Stimulated activated CD4-positive, alpha-beta T cell treated with anti-CD3 and anti-CD28 coated beads, Interleukin-15, amount 100 ng/mL, for 24 hours (primary cell): ENCODE measurements around the gene ADGRE1.
A peak's percentile ranks its signal among the peaks of the same experiment; 100 is the strongest.
"Not testable (repeated sequence)": the region's sequence is repeated elsewhere in the genome, so short reads cannot be mapped to it uniquely, and the experiment has no call there.

Experiments
- DNase-seq: peaks from one replicate; pipeline ENCODE4 v3.0.0-alpha.2; 2020

The ADGRE1 gene, protein sequence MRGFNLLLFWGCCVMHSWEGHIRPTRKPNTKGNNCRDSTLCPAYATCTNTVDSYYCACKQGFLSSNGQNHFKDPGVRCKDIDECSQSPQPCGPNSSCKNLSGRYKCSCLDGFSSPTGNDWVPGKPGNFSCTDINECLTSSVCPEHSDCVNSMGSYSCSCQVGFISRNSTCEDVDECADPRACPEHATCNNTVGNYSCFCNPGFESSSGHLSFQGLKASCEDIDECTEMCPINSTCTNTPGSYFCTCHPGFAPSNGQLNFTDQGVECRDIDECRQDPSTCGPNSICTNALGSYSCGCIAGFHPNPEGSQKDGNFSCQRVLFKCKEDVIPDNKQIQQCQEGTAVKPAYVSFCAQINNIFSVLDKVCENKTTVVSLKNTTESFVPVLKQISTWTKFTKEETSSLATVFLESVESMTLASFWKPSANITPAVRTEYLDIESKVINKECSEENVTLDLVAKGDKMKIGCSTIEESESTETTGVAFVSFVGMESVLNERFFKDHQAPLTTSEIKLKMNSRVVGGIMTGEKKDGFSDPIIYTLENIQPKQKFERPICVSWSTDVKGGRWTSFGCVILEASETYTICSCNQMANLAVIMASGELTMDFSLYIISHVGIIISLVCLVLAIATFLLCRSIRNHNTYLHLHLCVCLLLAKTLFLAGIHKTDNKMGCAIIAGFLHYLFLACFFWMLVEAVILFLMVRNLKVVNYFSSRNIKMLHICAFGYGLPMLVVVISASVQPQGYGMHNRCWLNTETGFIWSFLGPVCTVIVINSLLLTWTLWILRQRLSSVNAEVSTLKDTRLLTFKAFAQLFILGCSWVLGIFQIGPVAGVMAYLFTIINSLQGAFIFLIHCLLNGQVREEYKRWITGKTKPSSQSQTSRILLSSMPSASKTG

DNA sequence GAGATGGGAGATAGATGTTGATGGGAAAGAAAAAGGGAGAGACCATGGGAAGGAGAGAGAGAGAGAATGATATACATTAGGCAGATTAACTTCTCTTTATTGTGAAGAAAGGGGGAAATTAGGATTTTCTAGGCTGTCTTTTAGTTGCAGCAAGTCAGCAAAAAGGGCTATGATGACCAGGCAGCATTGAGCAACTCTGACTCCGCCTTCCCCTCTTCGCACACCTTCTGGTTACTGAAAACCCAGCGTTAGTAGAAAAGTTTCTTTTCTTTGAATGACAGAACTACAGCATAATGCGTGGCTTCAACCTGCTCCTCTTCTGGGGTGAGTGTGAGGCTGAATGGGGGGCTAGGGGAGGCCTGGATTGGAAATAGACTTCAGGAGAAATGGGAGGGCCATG is at the start of gene ADGRE1:
ADGRE1 (plus strand) TSS at position 264 of the 400 bp plus-strand sequence; CDS start at position 294, 30 bp downstream.
- DNase-seq, result peak; percentile 39

DNA sequence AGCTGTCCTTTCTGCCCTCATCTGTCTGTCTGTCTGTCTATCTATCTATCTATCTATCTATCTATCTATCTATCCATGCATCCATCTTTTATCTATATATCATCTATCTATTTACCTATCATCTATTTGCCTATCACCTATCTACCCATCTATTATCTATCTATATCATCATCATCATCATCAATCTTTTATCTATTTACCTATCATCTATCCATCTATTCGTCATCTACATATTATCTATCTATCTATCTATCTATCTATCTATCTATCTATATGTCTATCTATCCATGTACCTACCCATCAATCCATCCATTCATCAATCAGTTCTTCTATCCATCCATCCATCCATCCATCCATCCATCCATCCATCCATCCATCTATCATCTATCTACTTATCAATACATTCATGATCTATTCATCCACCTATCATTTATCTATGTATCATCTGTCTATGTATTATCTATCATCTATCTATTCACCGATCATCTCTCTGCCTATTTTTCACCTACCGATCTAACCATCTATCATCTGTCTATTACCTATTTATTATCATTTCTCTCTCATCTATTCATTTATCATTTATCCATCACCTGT is 49.2 kb upstream of the ADGRE1 start:
- DNase-seq, result no peak

DNA sequence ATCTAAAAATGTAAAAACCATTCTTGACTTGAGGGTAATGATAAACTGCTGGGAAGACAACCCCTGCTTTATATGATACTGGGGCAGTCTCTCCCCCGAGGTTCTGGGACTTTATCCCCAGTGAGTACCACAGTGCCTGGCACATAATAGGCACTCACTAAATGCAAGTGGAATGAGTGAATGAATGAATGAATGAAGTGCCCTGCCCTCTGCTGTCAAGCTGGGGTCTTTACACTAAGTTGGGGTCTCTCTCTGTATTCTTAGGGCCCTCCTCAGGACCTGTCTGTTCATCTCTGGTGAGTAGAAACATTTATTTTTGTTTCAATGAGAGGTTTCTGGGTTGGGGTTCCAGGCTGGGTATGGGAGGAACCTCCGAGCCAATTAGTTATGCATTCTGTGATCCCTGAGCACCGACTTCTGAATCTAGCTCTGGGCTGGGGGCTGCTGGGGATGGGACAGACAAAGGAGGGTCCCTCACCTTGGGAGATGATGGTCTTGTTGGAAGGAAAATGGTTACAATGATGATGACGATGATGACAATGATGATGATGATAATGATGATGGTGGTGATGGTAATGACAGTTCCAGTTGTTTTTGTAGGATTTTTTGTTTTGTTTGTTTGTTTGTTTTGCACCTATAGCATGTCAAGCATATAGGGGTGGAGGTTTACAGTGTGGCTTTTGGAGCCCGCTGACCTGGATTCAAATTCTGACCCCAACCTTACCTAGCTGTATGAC is 44.3 kb upstream of the ADGRE1 start:
- no peak for DNase-seq

DNA sequence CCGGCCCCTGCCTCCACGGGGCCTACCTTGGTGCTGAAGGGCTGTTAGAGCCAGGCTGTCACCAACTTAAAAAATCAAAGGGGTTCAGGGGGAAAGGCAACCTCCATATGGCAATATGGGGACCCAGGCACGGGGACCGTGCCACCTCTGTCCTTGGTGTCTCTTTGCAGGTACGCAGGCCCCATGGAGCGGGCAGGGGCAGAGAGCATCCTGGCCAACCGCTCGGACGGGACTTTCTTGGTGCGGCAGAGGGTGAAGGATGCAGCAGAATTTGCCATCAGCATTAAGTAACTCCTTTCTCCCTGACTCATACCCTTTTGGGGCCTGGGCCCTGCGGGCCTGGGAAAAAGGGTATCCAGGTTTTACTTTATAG is 39.6 kb upstream of the ADGRE1 start:
- DNase-seq, result no peak

DNA sequence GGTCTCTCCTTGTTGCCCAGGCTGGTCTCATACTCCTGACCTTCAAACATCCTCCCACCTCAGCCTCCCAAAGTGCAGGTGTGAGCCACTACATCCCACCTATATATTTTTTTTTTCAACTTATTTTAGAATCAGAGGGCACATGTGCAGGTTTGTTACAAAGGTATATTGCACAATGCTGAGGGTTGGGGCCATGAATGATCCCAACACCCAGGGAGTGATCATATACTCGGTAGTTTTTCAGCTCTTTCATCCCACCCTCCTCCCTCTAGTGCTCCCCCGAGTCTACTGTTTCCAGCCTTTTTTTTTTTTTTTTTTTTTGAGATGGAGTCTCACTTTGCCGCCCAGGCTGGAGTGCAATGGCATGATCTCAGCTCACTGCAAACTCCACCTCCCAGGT is 38.4 kb upstream of the ADGRE1 start:
- no peak for DNase-seq

DNA sequence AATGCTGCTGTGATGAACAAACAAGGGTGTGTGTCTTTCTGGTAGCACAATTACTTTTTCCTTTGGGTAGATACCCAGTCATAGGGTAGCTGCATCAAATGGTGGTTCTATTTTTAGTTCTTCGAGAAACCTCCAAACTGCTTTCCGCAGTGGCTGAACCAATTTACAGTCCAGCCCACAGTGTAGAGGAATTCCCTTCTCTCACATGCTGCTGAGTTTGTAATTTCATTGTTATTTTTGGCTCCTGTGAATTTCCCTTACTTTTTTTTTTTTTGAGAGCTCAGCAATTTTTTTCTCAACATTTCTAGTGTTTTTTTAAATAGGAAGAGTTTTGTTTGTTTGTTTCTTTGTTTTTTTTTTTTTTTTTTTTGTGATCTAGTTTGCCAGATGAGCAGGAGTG is 37.5 kb upstream of the ADGRE1 start:
- DNase-seq, result no peak

DNA sequence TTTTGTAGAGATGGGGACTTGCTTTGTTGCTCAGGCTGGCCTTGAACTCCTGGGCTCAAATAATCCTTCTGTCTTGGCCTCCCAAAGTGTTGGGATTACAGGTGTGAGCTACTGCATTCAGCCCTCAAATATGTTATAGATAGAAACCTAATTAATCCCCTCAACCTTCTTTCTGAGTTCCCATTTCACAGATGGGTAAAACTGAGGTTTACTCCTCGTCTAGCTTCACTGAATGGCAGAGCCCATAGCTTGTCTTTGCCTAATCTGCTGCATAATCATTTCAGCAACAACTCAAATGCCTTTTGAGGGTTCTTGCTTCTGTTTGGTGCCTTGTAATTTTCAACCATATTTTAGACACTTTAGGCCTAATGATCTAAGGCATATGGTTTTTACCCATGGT is 36.0 kb upstream of the ADGRE1 start:
- DNase-seq, result no peak

DNA sequence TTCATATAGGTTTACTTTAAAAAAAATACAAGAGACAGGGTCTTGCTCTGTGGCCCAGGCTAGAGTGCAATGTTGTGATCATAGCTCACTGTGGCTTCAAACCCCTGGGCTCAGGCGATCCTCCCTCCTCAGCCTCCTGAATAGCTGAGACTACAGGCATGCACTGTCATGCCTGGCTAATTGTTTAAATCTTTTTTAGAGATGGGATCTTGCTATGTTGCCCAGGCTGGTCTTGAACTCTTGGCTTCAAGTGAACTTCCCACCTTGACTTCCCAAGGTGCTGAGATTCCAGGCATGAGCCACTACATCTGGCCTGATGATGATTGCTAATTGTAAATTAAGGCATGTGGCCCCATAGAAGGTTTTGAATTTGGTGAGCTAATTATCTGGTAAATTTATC is 35.4 kb upstream of the ADGRE1 start:
- no peak for DNase-seq

DNA sequence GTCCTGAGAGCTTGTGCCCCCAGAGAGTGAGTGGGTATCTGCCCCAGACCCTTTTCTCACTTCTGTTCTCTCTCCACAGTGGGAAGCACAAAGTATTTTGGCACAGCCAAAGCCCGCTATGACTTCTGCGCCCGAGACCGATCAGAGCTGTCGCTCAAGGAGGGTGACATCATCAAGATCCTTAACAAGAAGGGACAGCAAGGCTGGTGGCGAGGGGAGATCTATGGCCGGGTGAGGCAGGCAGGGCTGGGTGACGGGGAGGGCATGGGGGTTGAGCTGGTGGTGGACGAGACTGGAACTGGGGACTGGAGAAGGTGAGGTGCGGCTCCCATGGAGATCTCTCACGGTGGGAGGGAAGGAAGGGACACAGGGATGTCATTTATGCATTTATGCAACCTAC is 33.5 kb upstream of the ADGRE1 start:
- DNase-seq, result no peak

DNA sequence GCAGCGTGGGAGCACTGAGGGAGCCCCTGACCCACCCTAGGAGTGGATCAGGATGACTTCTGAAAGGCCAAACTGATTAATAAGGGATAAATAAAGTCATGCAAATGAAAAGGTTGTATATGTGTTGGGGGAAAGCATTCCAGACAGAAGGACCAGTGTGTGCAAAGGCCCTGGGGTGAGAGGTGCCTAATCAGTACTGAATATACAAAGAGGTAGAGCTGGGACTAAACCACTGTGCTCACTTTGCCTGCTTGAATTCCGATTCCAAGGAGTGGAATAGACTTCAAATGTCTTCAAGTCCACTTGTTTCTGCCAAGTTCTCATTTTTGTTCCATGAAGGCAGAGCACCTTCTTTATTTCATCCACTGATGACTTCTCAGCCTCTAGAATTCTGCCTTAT is 32.6 kb upstream of the ADGRE1 start:
- DNase-seq, result no peak

DNA sequence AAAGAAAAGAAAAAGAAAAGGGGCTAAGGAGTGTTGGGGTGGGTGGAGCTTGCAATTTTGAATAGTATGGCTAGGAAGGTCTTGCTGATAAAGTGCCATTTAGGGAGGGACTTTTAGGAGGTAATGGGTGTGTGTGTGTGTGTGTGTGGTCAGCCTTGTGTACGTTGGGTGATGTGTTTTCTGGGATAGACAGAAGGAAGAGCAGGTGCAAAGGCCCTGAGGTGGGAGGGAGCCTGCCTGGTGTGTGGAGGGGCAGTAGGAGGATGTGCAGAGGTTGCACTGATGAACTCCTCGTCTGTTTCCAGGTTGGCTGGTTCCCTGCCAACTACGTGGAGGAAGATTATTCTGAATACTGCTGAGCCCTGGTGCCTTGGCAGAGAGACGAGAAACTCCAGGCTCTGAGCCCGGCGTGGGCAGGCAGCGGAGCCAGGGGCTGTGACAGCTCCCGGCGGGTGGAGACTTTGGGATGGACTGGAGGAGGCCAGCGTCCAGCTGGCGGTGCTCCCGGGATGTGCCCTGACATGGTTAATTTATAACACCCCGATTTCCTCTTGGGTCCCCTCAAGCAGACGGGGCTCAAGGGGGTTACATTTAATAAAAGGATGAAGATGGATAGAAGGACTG is 30.5 kb upstream of the ADGRE1 start:
- DNase-seq, result no peak

DNA sequence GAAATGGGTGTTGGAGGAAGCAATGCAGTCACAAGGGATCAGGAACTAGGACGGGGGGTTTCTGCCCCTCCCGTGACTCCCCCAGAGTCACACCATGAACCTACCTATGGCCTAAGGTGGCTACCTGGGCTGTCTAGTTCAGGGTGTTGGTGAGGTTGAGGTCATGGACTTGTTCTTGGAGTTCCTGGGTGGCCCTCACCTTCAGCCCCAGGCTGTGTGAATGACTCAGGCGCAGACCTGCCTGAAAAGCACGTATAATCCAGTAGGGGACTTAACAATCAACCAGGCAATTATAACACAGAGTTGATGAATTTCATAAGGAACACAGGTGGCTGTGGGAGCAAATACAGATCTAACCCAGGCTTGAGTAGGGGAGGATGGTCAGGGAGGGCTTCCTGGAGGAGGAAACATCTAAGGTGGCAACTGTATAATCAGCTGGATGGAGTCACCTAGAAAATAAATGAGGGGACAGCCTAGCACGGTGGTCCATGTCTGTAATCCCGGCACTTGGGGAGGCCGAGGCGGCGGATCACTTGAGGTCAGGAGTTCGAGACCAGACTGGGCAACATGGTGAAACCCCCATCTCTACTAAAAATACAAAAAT is 25.6 kb upstream of the ADGRE1 start:
- DNase-seq, result no peak

DNA sequence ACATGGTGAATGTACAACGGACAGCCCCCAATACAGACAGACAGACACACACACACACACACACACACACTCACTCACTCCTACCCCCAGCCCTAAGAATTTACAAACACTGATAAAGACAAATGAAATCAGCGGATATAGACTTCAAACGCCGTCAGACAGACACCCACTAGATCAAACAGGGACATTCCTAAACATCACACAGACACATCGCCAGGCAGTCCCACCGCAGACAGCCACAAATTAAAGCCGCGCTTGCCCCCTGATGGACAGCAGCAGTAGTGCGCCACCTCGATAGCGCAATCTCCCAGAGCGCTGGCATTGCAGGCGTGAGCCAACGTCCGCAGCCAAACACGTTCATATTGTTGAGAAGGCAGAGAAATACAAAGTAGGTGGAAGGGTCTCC is 24.7 kb upstream of the ADGRE1 start:
- DNase-seq, result peak; percentile 93

DNA sequence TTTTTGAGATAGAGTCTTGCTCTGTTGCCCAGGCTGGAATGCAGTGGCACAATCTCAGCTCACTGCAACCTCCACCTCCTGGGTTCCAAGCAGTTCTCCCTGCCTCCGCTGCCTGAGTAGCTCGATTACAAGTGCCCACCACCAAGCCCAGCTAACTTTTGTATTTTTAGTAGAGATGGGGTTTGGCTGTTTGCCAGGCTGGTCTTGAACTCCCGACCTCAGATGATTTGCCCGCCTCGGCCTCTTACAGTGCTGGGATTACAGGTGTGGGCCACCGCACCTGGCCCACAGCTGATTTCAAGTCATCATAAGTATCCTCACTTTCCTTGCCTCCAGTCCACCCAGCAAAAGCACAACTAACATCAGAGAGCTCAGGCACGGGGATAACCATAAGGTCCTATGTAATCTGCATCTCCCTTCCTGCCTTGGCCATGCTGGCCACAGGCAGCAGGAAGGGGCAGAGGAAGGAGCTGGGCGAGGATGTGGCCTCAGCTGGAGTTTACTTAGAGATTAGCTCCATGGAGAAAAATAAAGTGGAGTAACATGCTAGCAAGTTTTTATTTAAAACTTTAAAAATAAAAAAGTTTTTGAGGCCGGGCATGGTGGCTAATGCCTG is 22.9 kb upstream of the ADGRE1 start:
- DNase-seq, result no peak

DNA sequence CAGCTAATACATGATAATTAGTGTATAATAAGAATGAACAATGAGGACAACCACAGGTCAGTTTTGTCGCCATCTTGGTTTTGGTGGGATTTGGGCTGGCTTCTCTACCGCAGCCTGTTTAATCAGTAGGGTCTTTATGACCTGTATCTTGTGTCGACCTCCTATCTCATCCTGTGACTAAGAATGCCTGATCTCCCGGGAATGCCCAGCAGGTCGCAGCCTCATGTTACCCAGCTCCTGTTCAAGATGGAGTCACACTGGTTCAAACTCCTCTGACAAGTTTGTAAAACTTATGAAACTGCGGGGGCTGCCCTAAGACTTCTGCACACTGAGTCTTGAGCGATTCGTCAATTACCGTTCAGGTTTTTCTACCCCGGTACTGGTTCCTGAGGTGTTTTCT is 21.5 kb upstream of the ADGRE1 start:
- DNase-seq, result no peak

DNA sequence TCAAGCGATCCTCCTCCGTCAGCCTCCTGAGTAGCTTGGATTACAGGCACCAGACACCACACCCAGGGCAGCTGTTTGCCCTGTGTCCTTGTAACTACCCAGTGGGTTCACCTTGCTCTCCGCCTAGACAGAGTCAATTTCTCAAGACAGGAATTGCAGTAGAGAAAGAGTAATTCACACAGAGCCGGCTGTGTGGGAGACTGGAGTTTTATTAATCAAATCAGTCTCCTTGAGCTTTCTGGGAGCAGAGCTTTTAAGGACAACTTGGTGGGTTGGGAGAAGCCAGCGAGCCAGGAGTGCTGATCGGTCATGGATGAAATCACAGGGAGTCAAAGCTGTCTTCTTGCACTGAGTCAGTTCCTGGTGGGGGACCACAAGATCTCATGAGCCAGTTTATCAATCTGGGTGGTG is 20.6 kb upstream of the ADGRE1 start:
- DNase-seq, result no peak

DNA sequence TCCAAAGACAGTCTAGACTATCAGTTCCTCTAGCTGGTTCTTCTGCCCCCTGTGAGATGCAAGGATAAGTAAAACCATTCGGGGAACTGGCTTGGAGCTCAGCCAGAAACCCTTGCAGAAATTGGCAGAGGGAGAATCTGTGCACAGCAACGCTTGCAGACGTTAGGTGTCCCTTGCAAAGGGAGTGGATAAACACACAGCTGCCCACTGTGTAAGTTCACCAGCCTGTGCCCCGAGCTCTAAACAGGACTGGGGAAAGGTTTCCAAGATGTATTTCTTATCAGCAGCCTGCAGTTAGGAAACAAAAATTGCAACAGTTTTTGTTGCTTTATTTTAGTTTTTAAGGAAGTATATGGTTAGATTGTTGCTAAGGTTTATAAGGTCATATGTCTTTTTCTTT is 19.0 kb upstream of the ADGRE1 start:
- no peak for DNase-seq

DNA sequence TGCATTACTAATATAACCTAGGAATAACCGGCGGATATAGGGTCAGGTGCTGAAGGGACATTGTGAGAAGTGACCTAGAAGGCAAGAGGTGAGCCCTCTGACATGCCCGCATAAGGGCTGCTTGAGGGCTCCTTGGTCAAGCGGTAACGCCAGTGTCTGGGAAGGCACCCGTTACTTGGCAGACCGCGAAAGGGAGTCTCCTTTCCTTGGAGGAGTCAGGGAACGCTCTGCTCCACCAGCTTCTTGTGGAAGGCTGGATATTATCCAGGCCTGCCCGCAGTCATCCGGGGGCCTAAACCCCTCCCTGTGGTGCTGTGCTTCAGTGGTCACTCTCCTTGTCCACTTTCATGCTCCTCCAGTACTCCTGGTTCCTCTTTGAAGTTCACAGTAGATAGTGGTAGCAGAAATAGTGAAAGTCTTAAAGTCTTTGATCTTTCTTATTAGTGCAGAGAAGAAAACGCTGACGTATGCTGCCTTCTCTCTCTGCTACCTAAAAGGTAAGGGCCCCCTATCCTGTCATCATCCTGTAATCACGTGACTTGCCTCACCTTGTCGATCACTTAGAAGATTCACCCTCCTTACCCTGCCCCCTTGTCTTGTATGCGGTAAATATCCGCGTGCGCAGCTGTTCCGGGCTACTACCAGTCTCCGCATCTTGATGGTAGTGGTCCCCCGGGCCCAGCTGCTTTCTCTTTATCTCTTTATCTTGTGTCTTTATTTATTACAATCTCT is 18.1 kb upstream of the ADGRE1 start:
- not testable (repeated sequence) for DNase-seq

DNA sequence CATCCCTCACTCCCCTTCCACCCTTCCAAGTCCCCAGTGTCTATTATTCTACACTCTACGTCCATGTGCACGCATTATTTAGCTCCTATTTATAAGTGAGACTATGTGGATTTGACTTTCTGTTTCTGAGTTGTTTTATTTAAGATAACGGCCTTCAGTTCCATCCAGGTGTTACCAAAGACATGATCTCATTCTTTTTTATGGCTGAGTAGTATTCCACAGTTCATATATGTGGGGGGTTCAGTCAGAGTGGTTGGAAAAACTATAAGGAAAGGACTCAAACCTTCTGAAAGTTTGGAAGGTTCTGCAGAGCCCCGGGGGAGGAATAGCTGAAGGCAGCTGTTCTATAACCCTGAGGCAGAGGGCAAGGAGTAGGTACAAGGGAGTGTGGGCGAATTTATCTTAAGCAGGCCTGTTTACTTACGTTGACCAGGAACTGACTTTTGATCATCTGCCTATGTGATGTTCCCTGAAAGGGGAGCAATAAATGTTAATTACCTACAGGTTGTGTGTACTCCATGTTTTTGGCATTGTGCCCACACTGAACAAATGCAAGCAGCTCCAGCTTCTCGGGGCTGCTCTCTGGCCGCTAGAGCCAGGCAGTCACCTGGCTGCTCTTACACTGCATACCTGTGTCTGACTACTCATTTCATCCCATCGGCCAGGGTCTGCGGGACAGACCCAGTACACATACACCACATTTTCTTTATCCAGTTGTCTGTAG is 13.5 kb upstream of the ADGRE1 start:
- DNase-seq, result no peak

DNA sequence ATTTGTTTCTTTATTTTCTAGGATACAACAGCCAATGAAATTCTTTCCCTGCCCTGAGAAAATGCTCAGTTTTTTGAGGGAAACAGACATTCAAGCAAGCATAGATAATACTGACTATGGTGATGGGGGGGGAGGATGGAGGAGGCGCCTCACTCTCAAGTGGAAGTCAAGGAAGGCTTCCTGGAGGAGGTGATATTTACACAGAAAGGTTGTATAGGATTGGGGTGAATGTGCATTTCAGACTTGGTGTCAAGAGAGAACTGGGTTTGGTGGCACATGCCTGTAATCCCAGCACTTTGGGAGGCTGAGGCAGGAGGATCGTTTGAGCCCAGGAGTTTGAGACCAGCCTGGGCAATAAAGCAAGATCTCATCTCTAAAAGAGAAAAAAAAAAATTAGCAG is 12.2 kb upstream of the ADGRE1 start:
- no peak for DNase-seq
